A673 (cell line): ENCODE results near the gene RHEX.

Source experiments
- EZH2 ChIP-seq: fragments of 200-600 bp; sonication (generic); IDR thresholded peaks from 2 replicates; pipeline ENCODE4 v1.6.1; 2017; ENCODE audit warnings: borderline replicate concordance, low read depth, mild to moderate bottlenecking, mixed read lengths, antibody characterized with exemption, low read length; ENCODE audit not compliant: poor library complexity, severe bottlenecking
- TF ChIP-seq, protein P1 (sequence below): fragments of 300-800, 200-600 bp; sonication (generic); conservative IDR thresholded peaks from 2 replicates; pipeline ENCODE4 v1.5.1; 2017; ENCODE audit warnings: low read depth, mild to moderate bottlenecking, antibody characterized with exemption, low read length, moderate library complexity, mixed read lengths

GRCh38 chr1:206109718-206110117 lies 56.7 kb downstream of the RHEX start:
- TF ChIP-seq, protein P1, sequence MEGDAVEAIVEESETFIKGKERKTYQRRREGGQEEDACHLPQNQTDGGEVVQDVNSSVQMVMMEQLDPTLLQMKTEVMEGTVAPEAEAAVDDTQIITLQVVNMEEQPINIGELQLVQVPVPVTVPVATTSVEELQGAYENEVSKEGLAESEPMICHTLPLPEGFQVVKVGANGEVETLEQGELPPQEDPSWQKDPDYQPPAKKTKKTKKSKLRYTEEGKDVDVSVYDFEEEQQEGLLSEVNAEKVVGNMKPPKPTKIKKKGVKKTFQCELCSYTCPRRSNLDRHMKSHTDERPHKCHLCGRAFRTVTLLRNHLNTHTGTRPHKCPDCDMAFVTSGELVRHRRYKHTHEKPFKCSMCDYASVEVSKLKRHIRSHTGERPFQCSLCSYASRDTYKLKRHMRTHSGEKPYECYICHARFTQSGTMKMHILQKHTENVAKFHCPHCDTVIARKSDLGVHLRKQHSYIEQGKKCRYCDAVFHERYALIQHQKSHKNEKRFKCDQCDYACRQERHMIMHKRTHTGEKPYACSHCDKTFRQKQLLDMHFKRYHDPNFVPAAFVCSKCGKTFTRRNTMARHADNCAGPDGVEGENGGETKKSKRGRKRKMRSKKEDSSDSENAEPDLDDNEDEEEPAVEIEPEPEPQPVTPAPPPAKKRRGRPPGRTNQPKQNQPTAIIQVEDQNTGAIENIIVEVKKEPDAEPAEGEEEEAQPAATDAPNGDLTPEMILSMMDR = no peak
- no peak for TF ChIP-seq EZH2
